DMS153 treated with DMSO at 0.1 percent for 48 hours (cell line): ENCODE data around the gene RUNX1.

Experiments used
- DNase-seq: peaks from one replicate; lab custom pipeline; 2025; ENCODE audit not compliant: unreplicated experiment; lab: John Stamatoyannopoulos, UW

The RUNX1 gene

DNA sequence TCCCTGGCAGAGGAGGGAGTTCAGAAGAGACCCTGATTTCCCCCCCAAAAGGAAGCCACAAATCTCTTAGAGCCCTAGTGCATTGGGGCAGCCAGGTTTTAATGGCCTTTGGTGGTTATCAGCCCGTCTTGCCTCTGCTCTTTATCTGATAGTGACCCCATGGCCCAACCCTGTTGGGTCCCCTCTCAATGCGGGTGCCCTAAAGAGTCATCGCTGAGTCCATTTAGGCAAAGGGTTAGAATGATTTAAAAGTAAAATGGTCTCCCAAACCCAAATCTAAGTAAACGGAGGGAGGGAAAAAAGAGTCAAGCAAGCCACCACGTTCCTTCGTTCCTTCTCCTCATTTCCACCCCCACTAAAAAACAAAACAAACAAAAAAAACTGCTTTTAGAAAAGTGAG lies 164.0 kb downstream of the RUNX1 start:
- DNase-seq: no peak

DNA sequence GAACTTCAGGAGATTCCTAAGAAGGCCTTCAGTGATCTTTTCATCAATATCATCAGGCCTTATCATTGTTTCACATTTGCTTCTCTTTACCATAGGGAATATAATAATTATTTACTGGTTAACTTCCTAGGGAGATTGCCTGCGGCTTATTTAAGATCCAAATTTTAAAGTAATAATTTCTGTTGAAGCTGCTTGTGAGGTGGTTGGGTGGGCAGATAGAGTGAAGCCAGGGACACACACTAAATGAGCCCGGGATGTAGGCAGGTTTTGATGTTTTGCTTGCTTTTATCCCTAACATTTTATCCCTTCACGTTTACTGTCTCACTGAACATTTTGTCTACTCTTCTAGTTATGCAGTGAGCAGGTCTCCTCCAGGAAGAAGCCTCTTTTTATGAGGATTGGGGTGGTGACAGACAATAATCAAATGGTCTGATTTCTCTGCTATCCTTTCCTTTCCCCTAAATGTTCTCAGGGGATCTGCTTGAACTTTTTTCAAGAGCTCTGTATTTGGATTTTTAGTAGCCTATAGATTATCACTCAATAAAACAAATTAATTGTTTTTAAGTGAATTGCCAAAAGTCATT lies 164.7 kb downstream of the RUNX1 start:
- DNase-seq: no peak

DNA sequence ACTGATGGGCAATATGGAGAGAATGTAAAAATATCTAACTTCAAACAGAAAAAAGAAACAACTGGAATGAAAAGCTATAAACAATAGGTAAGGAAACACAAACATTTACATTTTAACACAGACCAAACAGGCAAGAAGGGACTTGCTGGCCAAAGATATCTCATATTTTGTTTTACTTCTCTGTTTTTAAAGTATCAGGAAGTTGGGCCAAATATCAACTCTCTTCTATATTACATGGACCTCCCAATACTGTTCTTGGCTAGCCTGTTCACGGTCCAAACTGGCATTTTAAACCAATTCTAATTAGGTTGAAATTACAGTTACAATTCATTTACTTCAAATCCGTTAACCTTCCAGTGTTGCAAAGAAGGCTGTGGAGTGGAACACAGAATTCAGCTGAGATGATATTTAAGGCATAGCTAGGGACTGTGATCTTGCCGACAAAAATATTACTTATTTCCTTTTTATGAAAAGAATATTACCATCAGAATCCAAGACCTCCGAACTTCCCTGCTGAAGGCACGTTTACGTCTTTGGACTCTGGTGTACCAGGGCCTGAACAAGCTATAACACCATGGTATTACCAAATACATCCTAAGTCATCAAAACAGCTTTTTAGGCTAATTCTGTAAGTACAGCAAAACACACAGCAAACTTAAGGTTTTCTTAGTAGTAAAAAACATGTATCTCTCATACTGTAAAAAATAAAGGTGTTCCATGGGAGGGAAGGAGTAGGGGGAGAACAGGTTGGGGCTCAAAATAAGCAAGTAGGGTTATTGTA lies 165.4 kb downstream of the RUNX1 start:
- no peak for DNase-seq

DNA sequence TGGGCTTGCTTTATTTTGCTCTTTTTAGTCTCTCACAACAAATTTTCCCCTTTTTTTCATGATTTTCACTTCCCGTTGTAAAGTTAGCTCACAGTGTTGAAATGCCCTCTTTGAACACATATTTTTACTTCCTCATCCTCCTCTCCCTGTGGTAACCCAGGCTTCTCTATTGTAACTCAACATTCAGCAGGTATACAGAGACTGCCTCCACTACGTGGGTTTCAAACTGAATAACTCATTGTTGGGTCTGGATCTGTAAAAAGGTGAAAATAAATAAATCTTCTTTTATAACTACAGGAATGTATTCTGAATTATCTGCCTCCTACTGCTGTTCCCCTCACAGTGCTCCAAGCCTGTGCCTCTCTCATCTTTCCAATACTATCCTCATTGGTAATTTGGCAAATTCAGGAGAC lies 166.4 kb downstream of the RUNX1 start:
- DNase-seq: no peak

DNA sequence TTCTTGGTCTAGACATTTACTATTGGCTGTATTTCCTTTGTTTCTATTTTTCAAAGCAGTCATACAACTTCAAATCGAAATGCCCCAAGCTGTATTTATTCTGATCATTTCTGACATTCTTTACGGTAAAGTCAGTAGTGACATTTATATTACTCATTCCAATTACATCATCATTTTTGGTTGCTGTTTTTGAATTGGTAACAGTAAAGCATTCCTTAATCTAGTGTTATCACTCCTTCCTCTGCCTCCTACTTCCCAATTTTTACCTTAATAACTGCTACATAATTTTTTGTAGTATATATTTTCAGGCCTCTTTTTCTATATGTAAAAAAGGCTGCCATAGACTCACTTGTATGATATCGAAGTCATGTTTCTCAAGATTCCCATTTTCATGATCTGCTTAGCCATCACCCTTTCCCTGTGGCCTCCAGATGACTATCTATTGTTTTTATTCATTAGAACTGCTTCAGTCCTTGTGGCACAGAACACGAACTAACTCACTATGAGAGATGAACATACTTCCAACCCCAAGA lies 167.2 kb downstream of the RUNX1 start:
- no peak for DNase-seq

DNA sequence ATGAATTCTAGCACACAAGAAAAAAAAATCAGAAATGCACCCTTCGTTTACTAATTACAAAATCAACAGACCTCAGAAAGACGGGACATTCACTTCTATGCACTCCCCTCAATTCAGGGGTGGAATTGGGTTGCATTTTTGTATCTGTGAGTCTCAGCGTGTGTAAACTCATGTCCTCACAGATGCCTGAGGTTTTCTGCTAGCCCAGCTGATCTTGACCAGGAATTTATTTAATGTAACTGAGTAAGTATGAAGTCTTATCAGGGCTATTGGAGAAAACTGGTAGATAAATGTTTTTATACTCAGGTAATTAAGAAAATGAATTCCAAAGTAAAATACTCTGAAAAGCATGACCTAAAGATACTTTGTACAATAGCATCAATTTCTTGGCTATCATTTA lies 167.7 kb downstream of the RUNX1 start:
- DNase-seq: no peak

DNA sequence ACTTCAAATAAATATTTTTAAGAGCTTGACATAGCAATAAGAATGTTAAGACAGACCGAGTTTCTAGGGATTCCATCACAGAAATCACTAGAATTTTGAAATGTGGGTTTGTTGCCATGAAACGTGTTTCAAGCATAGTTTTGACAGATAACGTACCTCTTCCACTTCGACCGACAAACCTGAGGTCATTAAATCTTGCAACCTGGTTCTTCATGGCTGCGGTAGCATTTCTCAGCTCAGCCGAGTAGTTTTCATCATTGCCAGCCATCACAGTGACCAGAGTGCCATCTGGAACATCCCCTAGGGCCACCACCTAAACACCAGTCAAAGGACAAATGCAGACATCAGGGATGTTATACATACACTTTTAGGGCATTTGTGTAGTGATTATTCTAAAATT lies 168.7 kb downstream of the RUNX1 start:
- no peak for DNase-seq

DNA sequence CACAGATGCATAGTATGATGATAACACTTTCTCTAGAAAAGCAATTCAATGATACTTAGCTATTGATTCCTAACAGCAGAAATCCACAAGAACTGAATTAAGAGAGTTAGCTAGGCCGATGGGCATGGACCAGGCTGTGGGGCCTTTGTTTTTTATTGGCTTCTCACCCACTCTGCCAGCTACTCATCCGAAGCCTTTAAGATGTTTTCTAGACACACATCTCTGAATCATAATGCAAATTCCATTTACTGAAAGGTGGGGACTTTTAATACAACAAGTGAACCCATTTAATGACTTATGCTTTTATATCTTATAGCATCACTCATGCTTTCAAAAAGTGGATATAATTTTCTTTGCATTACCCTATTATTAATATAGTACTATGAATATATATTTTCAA lies 170.2 kb downstream of the RUNX1 start:
- DNase-seq: no peak

DNA sequence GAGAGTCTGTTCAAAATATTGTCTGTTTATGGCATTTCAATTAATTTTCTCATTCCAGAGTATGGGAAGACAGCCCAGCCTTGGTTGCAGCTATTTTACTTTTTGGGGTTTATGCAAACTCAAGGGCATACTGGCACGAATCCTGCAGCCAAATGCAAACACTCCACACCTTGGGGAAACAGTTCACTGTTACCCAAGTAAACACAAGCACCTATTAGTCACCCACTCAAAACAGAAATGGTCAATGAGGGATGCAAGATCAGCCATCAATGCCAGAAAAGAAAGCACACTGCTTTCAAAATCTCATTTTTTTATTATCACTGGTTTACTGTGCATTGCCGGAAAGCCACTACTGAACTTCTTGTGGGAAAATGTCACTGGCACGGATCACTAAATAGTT lies 170.6 kb downstream of the RUNX1 start:
- DNase-seq: peak; percentile 72

DNA sequence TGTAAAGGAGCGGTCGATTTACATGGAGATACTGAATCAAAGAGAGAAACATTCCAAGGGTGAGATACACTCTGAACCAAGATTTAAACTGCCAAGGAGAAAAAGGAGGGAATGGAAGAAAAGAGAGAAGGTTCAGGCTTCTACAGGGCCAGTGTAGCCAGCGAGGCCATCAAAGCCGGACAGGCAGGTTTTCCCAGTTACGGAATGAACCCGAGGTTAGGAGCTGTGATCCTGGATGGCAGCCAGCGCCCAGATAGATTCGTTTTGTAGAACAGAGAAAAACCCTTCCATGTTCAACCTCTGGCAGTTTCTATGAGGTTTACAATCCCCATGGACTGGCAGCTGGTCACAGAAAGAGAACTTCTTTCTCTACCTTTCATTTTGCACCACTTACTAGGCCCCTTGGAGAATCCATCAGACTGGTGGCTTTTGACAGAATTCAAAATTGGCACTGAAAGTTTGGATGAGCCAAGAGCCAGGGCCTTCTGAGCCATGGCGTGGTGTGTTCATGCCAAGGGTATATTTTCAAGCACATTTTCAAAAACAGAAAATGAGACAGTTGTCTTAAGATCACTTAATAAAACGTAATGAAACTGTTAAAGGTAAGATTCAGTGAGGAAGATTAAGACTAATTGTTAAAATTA lies 171.5 kb downstream of the RUNX1 start:
- DNase-seq: peak; percentile 50

DNA sequence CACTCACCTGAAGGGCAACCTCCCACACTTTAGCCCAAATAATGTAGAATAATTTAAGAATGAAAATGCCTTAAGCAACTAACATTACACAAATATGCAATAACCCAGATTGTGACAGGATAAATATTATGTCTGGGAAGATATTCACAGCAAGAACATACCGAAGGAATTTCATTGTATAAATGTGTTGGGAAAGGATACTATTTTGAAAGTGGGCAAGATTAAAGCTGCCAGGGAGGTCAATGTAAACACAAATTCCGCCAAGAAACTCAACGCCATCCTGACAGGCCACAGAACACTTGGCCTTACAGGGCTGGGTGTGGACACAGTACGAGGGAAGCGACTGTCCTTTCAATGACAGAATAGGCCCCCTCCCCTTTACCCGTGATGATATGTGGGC lies 173.3 kb downstream of the RUNX1 start:
- DNase-seq: no peak

DNA sequence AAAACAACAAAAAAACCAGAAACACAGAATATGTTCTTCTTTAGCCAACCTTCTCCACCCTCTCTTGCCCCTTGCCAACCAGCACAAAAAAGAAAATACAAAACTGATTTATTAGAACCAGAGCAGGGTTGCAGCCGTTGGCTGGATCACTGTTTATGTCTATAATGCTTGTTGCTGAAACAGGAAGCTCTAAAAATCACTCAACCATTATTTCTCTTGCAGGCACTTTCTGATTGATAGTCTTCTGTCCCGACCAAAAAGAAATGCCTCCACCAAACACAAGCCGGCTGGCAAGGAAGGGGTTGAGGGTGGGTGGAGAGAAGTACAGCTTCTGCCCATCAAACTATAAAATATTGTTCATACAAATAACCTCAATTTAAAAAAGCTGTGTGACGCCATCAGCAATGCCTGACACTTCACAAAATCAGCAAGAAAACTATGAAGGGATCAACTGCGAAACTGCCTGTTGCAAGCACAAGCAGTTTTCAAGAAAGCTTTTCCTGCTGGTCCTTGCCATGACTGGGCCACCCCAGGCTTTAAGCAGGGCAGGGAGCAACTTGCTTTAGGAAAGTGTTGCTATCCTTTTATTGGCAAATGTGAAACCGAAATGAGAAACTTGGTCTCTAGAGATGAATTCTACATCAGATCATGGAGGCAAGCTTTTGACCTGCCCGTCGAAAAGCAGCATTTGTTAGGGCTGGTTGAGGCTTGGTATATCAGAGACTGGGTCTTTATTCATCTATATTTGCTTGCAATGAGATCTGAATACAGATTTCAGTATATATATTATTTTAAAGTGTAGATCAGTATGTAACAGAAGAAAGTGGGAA lies 174.2 kb downstream of the RUNX1 start:
- DNase-seq: no peak

DNA sequence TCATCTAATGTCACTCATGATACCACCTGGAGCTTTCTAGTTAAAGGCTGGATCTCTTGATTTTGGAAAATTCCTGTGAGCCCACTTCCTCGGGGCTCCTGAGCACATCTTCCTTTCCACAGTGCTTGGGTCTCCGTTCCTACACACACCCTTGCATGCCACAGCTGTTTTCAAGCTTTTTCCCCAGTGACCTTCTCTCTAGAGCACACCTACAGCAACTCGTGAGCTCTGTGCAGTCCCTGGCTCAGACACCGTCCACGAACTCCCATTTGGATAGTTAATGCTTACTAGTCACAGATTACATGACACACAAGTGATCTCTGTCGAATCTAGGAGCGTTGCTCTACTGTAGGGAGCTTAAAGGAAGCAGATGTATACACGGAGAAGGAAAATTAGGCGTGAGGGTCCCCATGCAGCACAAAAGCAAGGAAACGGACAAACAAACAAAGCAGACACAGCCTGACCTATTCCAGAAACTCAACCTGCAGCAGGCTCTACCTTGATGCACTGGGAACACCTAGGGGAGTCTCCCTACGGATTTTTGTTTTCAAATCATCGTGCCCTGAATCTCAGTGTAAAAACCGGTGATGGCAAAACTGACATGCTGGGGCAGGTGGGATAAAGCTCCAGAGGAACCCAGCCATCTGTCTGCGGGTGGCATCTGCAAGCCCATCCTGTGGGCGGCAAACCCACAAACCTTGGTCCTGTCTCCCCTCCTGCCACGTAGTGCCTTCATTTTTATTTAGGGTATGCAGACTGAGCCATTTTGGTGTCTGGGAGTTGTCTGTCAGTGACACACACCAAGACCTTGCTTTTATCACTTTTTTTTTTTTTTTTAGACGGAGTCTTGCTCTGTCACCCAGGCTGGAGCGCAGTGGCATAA lies 177.8 kb downstream of the RUNX1 start:
- DNase-seq: no peak

DNA sequence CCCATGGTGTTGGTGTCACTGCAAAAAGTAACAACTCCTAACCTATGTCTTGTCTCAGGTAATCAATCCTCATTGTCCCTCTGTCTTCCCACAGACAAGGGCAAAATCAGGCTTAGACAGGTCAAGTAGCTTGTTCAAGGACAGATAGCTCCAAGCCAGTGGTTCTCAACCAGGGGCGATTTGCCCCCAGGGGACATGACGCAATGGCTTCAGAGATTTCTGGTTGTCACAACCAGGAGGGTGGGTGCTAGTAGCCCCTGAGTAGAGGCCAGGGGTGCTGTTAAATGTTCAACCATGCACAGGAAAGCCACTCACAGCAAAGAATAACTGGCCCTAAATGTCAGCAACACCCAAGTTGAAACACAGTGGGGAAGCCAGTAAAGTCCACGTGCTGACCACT lies 178.9 kb downstream of the RUNX1 start:
- no peak for DNase-seq

DNA sequence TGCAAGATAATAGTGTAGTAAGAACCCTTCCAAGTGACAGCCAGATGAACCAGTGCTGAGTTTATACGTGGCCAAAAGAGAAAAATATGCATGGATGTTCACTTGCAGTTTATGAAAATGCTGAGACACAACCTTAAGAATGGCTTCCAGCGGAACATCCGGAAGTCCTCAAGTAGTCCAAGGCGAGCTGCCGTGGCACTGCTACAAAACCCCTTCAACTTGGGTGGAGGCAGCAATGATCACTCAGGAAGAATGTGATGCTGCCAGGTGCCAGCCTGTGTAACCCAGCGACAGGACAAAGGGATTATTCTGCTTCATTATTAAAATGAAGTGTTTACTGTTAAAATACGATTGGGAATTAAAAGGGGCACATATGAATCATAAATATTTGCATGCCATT lies 179.6 kb downstream of the RUNX1 start:
- DNase-seq: no peak

DNA sequence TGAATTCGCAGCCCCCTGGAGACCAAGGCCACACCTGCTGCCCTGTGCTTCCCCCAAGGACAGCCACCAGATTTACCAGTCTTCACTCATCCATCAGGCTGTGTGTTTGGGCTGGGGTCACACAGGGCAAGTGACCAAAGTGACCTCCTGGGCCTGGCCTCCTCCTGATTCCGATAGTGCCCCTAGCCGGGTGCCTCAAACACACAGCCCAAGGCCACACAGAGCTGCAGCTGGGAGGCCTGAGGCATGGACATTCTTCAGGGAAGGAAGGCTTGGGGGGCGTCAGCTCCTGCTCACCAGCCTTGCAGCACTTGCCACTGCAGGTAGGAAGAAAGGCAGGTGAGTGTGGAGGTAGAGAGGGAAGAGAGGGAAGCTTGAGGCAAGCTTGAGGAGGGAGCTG lies 181.3 kb downstream of the RUNX1 start:
- no peak for DNase-seq

DNA sequence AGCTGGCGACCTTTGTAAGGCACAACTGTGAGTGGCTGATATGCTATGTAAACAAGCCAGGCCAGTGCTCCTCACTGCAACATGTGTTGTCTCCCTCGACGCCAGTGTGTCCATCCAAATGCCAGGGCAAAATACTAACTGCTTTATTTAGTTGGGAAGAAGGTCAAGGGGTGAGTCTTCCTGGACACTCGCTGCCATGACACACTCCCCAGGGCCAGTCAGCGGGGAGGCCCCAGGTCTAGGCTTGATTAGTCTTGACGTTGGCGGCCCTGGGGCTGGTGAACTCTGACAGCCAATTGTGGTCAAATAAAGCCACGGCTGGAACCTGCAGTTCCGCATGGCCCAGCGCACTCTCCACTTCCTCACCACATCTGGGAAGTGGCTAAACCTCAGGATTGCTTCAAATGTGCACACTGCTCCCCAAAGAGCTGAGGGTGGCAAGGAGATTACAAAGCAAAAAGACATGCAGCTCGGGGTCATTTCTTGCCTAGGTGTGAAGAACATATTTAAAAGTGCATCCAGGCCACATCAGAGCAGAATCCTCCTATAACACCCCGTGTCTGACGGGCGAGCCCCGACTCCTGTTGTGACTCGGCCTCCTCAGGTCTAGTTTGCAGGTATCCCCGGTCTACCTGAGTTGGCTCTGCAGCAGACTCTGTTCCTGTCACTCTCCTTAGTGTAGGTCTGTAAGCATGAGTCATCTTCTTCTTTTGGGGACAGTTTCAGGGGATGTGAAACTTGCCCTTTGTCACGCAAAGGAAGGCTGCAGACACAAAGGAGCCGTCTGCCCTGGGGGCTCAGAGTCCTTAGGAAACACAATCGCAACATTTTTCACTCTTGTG lies 183.5 kb downstream of the RUNX1 start:
- no peak for DNase-seq

DNA sequence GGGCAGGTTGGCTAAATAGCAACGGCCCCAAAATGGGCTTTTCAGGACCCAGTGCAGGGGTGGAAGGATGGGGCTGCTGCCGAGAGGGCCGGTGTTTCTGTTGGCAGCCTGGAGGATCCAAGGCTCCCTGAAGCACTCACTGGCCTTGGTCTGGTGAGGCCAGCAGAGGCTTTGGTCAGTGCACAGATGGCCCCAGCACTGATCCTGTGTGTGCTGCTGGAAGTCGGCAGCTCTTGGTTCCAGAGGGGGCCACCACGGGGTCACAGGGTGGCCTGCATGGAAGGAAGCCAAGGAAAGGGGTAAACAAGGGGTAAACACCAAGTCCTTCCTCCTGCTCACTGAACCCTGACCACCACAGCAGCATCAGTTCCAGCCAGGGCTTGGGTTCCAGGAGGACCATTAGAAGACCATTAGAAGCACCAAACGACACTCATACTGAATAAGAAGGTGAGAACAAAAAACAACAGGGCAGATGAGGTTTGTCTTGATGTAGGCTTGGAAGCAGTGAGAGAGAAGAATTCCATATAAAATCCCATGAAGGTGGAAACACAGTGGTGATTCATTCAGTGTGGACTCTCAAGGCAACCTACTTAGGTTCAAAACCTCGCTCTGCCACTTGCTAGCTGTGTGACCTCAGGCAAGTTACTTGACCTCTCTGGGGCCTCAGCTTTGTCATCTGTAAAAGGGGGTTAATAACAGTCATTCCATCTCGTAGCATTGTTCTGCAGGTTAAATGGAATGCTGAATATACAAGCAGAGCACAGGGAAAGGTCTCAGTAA lies 184.5 kb downstream of the RUNX1 start:
- no peak for DNase-seq

DNA sequence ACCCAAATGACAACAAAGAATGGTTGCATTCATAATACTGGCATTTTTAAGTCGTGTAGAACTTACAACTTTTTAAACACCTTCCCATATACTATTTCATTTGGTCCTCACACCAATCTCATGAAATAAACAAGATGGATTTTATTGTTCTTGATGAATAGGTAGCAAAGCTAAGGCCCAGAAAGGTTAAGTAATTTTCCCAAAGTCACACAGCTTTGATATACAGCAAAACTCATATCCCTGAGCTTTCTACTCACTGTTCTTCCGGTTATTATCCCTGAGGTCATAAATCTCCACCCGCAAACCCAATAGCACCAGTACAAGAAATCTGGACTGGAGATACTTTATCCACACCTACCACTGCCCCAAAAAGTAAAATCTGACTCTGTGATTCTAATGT lies 186.2 kb downstream of the RUNX1 start:
- no peak for DNase-seq
